SK-N-SH (cell line): ENCODE results near the gene USP13. TPM values are rescaled to one million over a fixed set of nuclear protein-coding genes. Genes with fewer than 3 reads are reported as not detected.
A peak's percentile ranks its signal among the peaks of the same experiment; 100 is the strongest.

Experiments
- CTCF ChIA-PET: fragments of 300-600, 350-600 bp; formaldehyde crosslinking; extraction: SDS; loops from one replicate; lab custom pipeline; 2021; lab: Yijun Ruan, JAX
- POLR2A ChIA-PET: fragments of 350-600 bp; sonication (Branson Sonifier 250); formaldehyde crosslinking; extraction: SDS; loops from one replicate; lab custom pipeline; 2020; ENCODE audit warnings: antibody characterized with exemption, inconsistent platforms; lab: Yijun Ruan, JAX
- DNase-seq: peaks from one replicate; pipeline ENCODE4 v3.0.0; 2012
- H2AFZ ChIP-seq: fragments of 200-600 bp; sonication (generic); 2 replicates; pipeline ENCODE4 v1.8.1; 2016; ENCODE audit warnings: antibody characterized with exemption, mild to moderate bottlenecking, low read depth
- H3F3A ChIP-seq: fragments of 200-600 bp; sonication (generic); replicated peaks from 2 replicates; pipeline ENCODE3; 2016; ENCODE audit warnings: antibody characterized with exemption, mild to moderate bottlenecking; ENCODE audit not compliant: insufficient read depth
- H3K27ac ChIP-seq, 2 experiments: fragments of 200-500 bp in 1 of 2; fragments of 200-600 bp in 1 of 2; sonication (Bioruptor generic) in 1 of 2; sonication (generic), shearing (Covaris generic) in 1 of 2; 2 replicates each; pipeline versions ENCODE4 v1.5.1 to v1.6.1; 2014 to 2016; ENCODE audit warnings: low read depth in 2 of 2, inconsistent platforms in 1 of 2, low read length in 1 of 2, mild to moderate bottlenecking in 1 of 2, mixed read lengths in 1 of 2
- H3K27me3 ChIP-seq: fragments of 200-600 bp; sonication (generic), shearing (Covaris generic); 2 replicates; pipeline ENCODE4 v1.6.1; 2016; ENCODE audit warnings: mixed run types; ENCODE audit not compliant: insufficient read depth
- H3K36me3 ChIP-seq, 2 experiments: fragments of 200-500 bp in 1 of 2; fragments of 200-600 bp in 1 of 2; sonication (Bioruptor generic) in 1 of 2; sonication (generic) in 1 of 2; replicated peaks in 1 of 2; 2 replicates each; pipeline versions ENCODE3 to v1.5.1; 2014 to 2016; ENCODE audit warnings: low read length in 1 of 2, mild to moderate bottlenecking in 1 of 2; ENCODE audit not compliant: insufficient read depth in 2 of 2, control insufficient read depth in 1 of 2
- H3K4me1 ChIP-seq, 2 experiments: fragments of 200-500 bp in 1 of 2; fragments of 200-600 bp in 1 of 2; sonication (Bioruptor generic) in 1 of 2; sonication (generic), shearing (Covaris generic) in 1 of 2; 2 replicates each; pipeline versions ENCODE4 v1.5.1 to v1.6.1; 2014 to 2016; ENCODE audit warnings: low read depth in 1 of 2, low read length in 1 of 2, mixed run types in 1 of 2; ENCODE audit not compliant: insufficient read depth in 2 of 2, control insufficient read depth in 1 of 2
- H3K4me2 ChIP-seq: fragments of 200-600 bp; sonication (generic), shearing (Covaris generic); 2 replicates; pipeline ENCODE4 v1.6.1; 2017; ENCODE audit warnings: mixed run types
- H3K4me3 ChIP-seq, 2 experiments: fragments of 200-500 bp in 1 of 2; fragments of 200-600 bp in 1 of 2; sonication (Bioruptor generic) in 1 of 2; sonication (generic), shearing (Covaris generic) in 1 of 2; 2 replicates each; pipeline versions ENCODE4 v1.5.1 to v1.8.1; 2014 to 2016; ENCODE audit warnings: low read depth in 2 of 2, inconsistent platforms in 1 of 2, low read length in 1 of 2, mild to moderate bottlenecking in 1 of 2, mixed read lengths in 1 of 2, moderate library complexity in 1 of 2
- H3K79me2 ChIP-seq: fragments of 200-600 bp; sonication (generic); 2 replicates; pipeline ENCODE4 v1.8.1; 2017; ENCODE audit warnings: mild to moderate bottlenecking; ENCODE audit not compliant: insufficient read depth
- H3K9ac ChIP-seq: fragments of 200-600 bp; sonication (generic); 2 replicates; pipeline ENCODE4 v1.6.1; 2017; ENCODE audit warnings: mixed run types
- H3K9me2 ChIP-seq: fragments of 200-600 bp; sonication (generic); 2 replicates; pipeline ENCODE4 v1.6.1; 2017; ENCODE audit warnings: mixed run types
- H3K9me3 ChIP-seq: fragments of 200-600 bp; sonication (generic); 2 replicates; pipeline ENCODE4 v1.6.1; 2017; ENCODE audit warnings: mixed run types, mild to moderate bottlenecking, moderate library complexity
- H4K20me1 ChIP-seq: fragments of 200-600 bp; sonication (generic); 2 replicates; pipeline ENCODE4 v1.6.1; 2017; ENCODE audit warnings: mild to moderate bottlenecking, mixed run types; ENCODE audit not compliant: insufficient read depth
- ELF1 ChIP-seq: IDR thresholded peaks from 2 replicates; pipeline ENCODE4 v1.4.0; 2012
- EP300 ChIP-seq, 2 experiments: IDR thresholded peaks; 2 replicates each; pipeline versions ENCODE4 v1.4.0 to v1.6.1; 2012; ENCODE audit warnings: borderline replicate concordance in 1 of 2, low read depth in 1 of 2, low read length in 1 of 2
- EZH2phosphoT487 ChIP-seq: fragments of 200-600 bp; sonication (generic); IDR thresholded peaks from 2 replicates; pipeline ENCODE4 v1.6.1; 2017; ENCODE audit warnings: low read depth, mixed run types, mild to moderate bottlenecking, antibody characterized with exemption, moderate library complexity, borderline replicate concordance
- FOSL2 ChIP-seq: IDR thresholded peaks from 2 replicates; pipeline ENCODE4 v1.4.0; 2012; ENCODE audit warnings: low read depth, mild to moderate bottlenecking, moderate library complexity, borderline replicate concordance
- FOXJ3 ChIP-seq: sonication (generic); formaldehyde crosslinking; IDR thresholded peaks from 2 replicates; pipeline ENCODE4 v1.5.1; 2020; ENCODE audit warnings: mild to moderate bottlenecking, missing genetic modification reagents
- FOXM1 ChIP-seq: IDR thresholded peaks from 2 replicates; pipeline ENCODE4 v1.4.0; 2012; ENCODE audit warnings: low read depth, mild to moderate bottlenecking
- GATA2 ChIP-seq: sonication (generic); formaldehyde crosslinking; IDR thresholded peaks from 2 replicates; pipeline ENCODE4 v1.5.0; 2020; ENCODE audit warnings: mild to moderate bottlenecking, missing genetic modification reagents
- IRF3 ChIP-seq: fragments of 150-350 bp; IDR thresholded peaks from 2 replicates; pipeline ENCODE4 v1.6.1; 2016; ENCODE audit warnings: mild to moderate bottlenecking, low read depth, low read length
- JUND ChIP-seq: IDR thresholded peaks from 2 replicates; pipeline ENCODE4 v1.4.0; 2012
- MAX ChIP-seq: IDR thresholded peaks from 2 replicates; pipeline ENCODE4 v1.4.0; 2012; ENCODE audit warnings: low read depth
- MXI1 ChIP-seq: IDR thresholded peaks from 2 replicates; pipeline ENCODE4 v1.6.1; 2012; ENCODE audit warnings: mild to moderate bottlenecking, low read depth, low read length, improper control_type of control experiment
- NRF1 ChIP-seq: IDR thresholded peaks from 2 replicates; pipeline ENCODE4 v1.6.1; 2012; ENCODE audit warnings: low read depth, mild to moderate bottlenecking, low read length
- REST ChIP-seq: IDR thresholded peaks from 2 replicates; pipeline ENCODE4 v1.6.1; 2012; ENCODE audit warnings: mild to moderate bottlenecking, low read depth, low read length, moderate library complexity
- RFX5 ChIP-seq: IDR thresholded peaks from 2 replicates; pipeline ENCODE4 v1.6.1; 2012; ENCODE audit warnings: mild to moderate bottlenecking, improper control_type of control experiment, low read length
- RXRA ChIP-seq: IDR thresholded peaks from 2 replicates; pipeline ENCODE4 v1.4.0; 2012; ENCODE audit warnings: low read depth, mild to moderate bottlenecking, borderline replicate concordance
- SMC3 ChIP-seq: IDR thresholded peaks from 2 replicates; pipeline ENCODE4 v1.6.1; 2012; ENCODE audit warnings: low read depth, low read length, improper control_type of control experiment
- TAF1 ChIP-seq: IDR thresholded peaks from 2 replicates; pipeline ENCODE4 v1.6.1; 2012; ENCODE audit warnings: low read depth, mild to moderate bottlenecking, low read length, moderate library complexity, borderline replicate concordance
- TEAD4 ChIP-seq: IDR thresholded peaks from 2 replicates; pipeline ENCODE4 v1.4.0; 2012; ENCODE audit warnings: mild to moderate bottlenecking, borderline replicate concordance; ENCODE audit not compliant: insufficient read depth
- USF1 ChIP-seq: IDR thresholded peaks from 2 replicates; pipeline ENCODE4 v1.4.0; 2012; ENCODE audit warnings: low read depth, borderline replicate concordance
- YY1 ChIP-seq: IDR thresholded peaks from 2 replicates; pipeline ENCODE4 v1.4.0; 2012; ENCODE audit warnings: low read depth, mild to moderate bottlenecking
- WGBS: methylation state at CpG from one replicate; pipeline ENCODE4 v1.1.6; 2017; ENCODE audit warnings: low lambda C conversion rate; 5-methylcytosine and 5-hydroxymethylcytosine counted together
- polyA plus RNA-seq, 3 experiments: library from polyadenylated mRNA; depleted of rRNA; stranded (reverse); fragments of >200 nt; gene quantifications; 2 replicates each; pipeline ENCODE4 v1.2.3, GENCODE V29; 2012
- TF ChIP-seq, protein P1 (sequence below): fragments of 200-600 bp; sonication (generic); IDR thresholded peaks from 2 replicates; pipeline ENCODE4 v1.6.1; 2017; ENCODE audit warnings: antibody characterized with exemption, mild to moderate bottlenecking, moderate library complexity
- TF ChIP-seq, protein P2 (sequence below): IDR thresholded peaks from 2 replicates; pipeline ENCODE4; 2012
- TF ChIP-seq, protein P3 (sequence below): fragments of 150-350 bp; IDR thresholded peaks from 2 replicates; pipeline ENCODE4 v1.6.1; 2017; ENCODE audit warnings: antibody characterized with exemption, low read length, low read depth, borderline replicate concordance

The USP13 gene
- polyA plus RNA-seq, 1 of the 3 experiments (the other 2 are of a cell fraction) = 8.2 TPM

GRCh38 chr3:179716811-179717210, 64.0 kb downstream of the USP13 start:
- H3K4me3 ChIP-seq = no peak overlapping the region
- H4K20me1 ChIP-seq = no peaks in the 10 kb centered on the region
- peaks cover 25% of the 10 kb centered on the region for H3K79me2 ChIP-seq
- POLR2A ChIA-PET = no interaction called here
- no peaks in the 10 kb centered on the region for H3K9me3 ChIP-seq
- H3F3A ChIP-seq = peaks cover 48% of the 10 kb centered on the region
- DNase-seq = no peak
- CTCF ChIA-PET = interaction anchor here (1.0 kb wide), 1 partner anchor 34 kb away, joined by 3 read pairs; no protein-coding TSS in a partner anchor
- WGBS = 18% methylated on average over 2 of the region's 2 CpGs
- H3K27me3 ChIP-seq = no peaks in the 10 kb centered on the region
- peaks cover 0 to 34% of the 10 kb centered on the region in 2 experiments; a peak in 3 of 4 replicates for H3K4me1 ChIP-seq
- H3K27ac ChIP-seq = peak overlapping the region; percentile 18 to 95; a peak in 3 of 4 replicates
- H3K4me2 ChIP-seq = peak overlapping the region; percentile 22; the same call in 1 of the 2 replicates
- H2AFZ ChIP-seq = no peak overlapping the region
- no peaks in the 10 kb centered on the region for H3K9me2 ChIP-seq
- H3K36me3 ChIP-seq = peaks cover 4 to 16% of the 10 kb centered on the region in 2 experiments
- peak overlapping the region; percentile 44; the same call in 1 of the 2 replicates for H3K9ac ChIP-seq
- no peak for TF ChIP-seq IRF3
- no peak for TF ChIP-seq EZH2phosphoT487
- TF ChIP-seq JUND = peak; percentile 72
- TF ChIP-seq, protein P1, sequence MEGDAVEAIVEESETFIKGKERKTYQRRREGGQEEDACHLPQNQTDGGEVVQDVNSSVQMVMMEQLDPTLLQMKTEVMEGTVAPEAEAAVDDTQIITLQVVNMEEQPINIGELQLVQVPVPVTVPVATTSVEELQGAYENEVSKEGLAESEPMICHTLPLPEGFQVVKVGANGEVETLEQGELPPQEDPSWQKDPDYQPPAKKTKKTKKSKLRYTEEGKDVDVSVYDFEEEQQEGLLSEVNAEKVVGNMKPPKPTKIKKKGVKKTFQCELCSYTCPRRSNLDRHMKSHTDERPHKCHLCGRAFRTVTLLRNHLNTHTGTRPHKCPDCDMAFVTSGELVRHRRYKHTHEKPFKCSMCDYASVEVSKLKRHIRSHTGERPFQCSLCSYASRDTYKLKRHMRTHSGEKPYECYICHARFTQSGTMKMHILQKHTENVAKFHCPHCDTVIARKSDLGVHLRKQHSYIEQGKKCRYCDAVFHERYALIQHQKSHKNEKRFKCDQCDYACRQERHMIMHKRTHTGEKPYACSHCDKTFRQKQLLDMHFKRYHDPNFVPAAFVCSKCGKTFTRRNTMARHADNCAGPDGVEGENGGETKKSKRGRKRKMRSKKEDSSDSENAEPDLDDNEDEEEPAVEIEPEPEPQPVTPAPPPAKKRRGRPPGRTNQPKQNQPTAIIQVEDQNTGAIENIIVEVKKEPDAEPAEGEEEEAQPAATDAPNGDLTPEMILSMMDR = no peak
- TF ChIP-seq REST = no peak
- TF ChIP-seq, protein P2, sequence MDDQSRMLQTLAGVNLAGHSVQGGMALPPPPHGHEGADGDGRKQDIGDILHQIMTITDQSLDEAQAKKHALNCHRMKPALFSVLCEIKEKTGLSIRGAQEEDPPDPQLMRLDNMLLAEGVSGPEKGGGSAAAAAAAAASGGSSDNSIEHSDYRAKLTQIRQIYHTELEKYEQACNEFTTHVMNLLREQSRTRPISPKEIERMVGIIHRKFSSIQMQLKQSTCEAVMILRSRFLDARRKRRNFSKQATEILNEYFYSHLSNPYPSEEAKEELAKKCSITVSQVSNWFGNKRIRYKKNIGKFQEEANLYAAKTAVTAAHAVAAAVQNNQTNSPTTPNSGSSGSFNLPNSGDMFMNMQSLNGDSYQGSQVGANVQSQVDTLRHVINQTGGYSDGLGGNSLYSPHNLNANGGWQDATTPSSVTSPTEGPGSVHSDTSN = peak; percentile 89
- no peak for TF ChIP-seq SMC3
- TF ChIP-seq EP300 (IDR thresholded peaks at IDR 0.05; ENCODE audit: borderline replicate concordance in 1 of 2, low read depth in 1 of 2, low read length in 1 of 2) = no peak; a peak in 1 of 4 replicates
- TF ChIP-seq GATA2 (CRISPR knock-in tag) = no peak
- TF ChIP-seq, protein P3, sequence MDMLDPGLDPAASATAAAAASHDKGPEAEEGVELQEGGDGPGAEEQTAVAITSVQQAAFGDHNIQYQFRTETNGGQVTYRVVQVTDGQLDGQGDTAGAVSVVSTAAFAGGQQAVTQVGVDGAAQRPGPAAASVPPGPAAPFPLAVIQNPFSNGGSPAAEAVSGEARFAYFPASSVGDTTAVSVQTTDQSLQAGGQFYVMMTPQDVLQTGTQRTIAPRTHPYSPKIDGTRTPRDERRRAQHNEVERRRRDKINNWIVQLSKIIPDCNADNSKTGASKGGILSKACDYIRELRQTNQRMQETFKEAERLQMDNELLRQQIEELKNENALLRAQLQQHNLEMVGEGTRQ = no peak
- no peak for TF ChIP-seq YY1
- TF ChIP-seq TEAD4 = peak; percentile 54; the same call in 1 of the 2 replicates
- TF ChIP-seq FOXM1 = no peak
- TF ChIP-seq NRF1 = no peak
- no peak for TF ChIP-seq TAF1
- TF ChIP-seq MAX = peak; percentile 45; the same call in 1 of the 2 replicates
- TF ChIP-seq ELF1 = no peak
- no peak for TF ChIP-seq FOXJ3 (CRISPR knock-in tag)
- TF ChIP-seq RXRA = peak; percentile 42; the same call in 1 of the 2 replicates
- TF ChIP-seq RFX5 = no peak
- TF ChIP-seq USF1 = no peak
- TF ChIP-seq MXI1 = no peak
- TF ChIP-seq FOSL2 = peak; percentile 54
